ENCODE results near the gene ERC1. TPM values are rescaled to one million over a fixed set of nuclear protein-coding genes. Genes with fewer than 3 reads are reported as not detected.
A peak's percentile ranks its signal among the peaks of the same experiment; 100 is the strongest.
"Not testable (repeated sequence)": the region's sequence is repeated elsewhere in the genome, so short reads cannot be mapped to it uniquely, and the experiment has no call there.

The ERC1 gene
- total RNA-seq, 2 donors from 2014 or later: 53.2 to 53.4 TPM

DNA sequence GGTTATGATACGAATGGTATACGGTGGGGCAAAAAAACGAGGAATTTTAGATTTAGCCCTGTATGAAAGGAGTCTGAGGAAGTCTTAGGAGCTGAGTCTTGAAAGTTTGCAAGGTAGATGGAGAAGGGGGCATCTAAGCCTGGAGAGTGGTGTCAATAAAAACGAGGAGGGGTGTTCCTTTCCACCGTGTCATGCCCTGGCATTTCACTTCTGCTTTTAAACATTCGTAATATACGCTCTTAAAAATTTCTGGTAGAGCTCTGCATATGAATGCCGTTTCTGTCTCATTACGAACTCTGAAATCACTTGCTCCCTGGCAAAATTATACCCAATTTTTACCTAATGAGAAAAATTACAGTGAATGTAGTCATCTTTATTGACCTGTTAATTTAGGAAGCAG lies 170.2 kb downstream of the ERC1 start:
- ATAC-seq (no peak), DNase-seq (no peak)
- intact Hi-C loops (cut with DNase I): no loop called here

DNA sequence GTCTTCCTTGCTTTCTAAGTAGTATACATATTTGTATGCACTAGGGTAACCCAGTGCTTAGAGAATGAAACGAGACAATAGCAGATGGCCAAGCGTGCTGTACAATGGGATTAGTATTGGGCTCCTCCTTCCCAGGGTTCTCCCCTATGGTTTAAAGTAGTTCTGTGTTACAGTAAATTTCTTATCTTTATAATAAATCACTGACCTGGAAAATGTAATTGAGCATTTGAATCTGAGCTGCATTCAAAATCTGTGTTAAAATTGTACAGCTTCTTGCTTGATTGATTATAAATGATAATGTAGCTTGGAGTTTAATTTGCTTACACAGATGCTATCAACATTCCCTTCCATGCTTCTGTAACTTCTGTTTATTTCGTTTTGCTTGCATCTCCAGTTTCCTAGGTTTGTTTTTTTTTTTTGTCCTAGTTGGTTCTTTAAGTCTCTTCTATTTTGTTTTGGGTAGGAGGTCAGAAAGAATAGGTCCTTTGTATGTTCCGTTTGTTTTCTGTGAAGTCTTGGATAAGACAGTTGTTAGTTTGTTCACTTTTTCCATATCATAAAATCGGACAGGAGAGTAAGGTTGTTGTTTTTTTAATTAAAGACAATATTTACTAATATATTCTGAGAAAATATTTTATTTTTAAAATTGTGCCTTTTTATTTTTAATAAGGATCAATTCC lies 171.2 kb downstream of the ERC1 start:
- intact Hi-C loops (cut with DNase I): no loop called here
- DNase-seq (no peak), ATAC-seq (no peak)

DNA sequence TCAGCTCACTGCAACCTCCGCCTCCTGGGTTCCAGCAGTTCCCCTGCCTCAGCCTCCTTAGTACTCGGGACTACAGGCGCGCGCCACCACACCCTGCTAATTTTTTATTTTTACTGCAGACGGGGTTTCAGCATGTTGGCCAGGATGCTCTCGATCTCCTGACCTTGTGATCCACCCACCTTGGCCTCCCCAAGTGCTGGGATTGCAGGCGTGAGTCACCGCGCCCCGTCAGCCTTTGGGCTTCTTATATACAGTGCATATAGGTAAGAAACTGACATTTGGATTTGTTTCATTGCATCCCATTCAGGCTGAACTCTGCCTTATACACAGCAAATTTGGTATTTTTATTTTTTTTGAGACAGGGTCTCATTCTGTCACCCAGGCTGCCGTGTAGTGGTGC lies 176.8 kb downstream of the ERC1 start:
- no peak for DNase-seq
- no peak for ATAC-seq
- intact Hi-C loops (cut with DNase I): no loop called here

DNA sequence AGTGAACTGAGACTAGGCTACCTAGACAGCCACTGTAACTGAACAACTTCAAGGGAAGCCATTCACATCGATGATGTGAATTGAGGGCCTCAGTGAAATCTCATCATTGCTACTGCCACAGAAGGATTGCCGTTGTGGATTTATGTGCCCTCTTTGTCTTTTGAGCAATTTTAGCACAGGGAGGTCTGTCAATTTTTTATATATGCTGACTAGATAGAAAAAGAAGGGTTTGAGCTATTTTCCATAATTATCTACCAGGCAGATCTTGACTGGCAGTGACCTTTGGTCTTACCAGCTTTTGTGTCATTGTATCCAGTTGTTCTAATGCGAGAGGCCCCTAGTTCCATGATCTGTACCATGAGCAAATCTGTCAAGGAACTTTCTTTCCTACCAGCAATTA lies 179.4 kb downstream of the ERC1 start:
- no peak for ATAC-seq
- no peak for DNase-seq
- intact Hi-C loops (cut with DNase I): no loop called here

DNA sequence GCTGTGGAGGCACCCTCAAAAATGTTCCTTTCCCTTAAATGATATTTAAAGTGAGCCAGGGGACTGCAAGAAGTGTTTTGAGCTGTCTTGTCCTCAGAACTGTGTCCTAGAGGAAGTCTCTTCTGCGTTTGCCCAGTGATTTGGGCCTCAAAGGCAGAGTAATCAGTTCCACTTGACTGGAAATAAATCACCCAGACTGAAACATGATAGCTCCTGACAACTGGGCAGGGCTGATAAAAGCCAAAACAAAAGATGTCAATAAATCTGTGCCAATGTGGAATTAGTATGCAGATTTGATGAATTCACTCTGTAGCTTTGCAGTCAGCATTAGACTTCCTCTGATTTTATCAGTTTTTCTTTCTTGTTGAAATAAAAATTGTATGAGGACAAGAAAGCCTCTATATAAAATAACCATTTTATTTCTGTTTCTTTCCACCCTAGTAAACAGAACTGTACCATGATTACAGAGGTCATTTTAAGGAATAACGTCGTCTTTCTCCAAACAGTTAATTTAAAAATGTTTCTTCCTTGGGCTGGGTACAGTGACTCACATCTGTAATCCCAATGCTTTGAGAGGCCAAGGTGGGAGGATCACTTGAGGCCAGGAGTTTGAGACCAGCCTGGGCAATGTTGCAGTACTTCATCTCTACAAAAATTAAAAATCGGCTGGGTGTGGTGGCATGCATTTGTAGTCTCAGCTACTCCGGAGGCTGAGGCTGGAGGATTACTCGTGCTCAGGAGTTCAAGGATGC lies 180.8 kb downstream of the ERC1 start:
- ATAC-seq (peak in 1 of 2 donors; percentile 25), DNase-seq (no peak)

DNA sequence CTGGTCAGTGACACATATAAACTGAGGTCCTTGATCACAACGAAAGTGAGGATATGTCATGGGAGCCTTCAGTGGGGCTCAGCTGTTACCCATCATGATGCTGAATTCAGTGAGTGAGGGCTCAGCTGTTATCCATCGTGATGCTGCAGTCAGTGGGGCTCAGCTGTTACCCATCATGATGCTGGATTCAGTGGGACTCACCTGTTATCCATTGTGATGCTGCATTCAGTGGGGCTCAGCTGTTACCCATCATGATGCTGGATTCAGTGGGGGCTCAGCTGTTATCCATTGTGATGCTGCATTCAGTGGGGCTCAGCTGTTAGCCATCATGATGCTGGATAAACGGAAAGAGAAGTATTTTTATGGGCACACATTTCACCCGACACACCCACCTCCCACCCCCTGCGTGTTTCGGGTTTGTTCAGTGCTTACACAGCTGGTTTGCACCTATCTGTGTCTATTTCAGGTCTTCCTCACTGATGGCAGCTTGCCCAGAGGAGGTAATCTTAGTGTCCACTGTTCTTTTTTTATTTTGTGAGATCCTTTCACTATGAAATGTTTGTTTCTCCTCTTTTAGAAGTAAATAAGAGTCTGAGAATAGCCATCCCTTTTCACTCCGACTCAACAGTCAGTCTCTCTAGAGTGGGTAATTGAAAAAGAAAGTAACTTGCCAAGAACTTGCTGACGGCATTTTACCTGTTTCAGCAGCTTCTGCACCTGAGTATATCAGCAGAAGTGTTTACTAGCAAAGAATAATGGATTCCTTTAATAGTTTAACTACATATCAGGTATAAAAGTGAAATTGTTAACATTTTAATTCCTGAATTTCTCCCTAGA lies 183.0 kb downstream of the ERC1 start:
- intact Hi-C loops (cut with DNase I): no loop called here
- no peak for DNase-seq
- ATAC-seq: no peak

More for the DNA sequence above, 180.8 kb downstream of the ERC1 start:
- intact Hi-C loops (cut with DNase I): no loop called here

DNA sequence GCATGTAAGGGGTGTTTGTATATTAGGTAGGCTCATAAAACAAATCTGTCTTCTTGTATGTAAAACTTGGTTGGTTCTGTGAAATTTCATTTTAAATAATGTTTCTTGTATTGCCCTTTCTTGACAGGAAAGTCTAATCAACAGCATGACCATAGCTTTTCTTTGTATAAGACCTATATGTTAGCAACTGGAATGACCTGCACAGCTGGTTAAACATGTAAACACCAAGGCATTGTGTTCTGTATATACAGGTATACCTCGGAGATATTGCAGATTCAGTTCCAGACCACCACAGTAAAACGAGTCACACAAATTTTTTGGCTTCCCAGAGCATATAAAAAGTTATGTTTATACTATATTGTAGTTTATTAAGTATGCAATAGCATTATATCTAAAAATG lies 183.6 kb downstream of the ERC1 start:
- no peak for ATAC-seq
- DNase-seq: no peak
- intact Hi-C loops (cut with DNase I): no loop called here

DNA sequence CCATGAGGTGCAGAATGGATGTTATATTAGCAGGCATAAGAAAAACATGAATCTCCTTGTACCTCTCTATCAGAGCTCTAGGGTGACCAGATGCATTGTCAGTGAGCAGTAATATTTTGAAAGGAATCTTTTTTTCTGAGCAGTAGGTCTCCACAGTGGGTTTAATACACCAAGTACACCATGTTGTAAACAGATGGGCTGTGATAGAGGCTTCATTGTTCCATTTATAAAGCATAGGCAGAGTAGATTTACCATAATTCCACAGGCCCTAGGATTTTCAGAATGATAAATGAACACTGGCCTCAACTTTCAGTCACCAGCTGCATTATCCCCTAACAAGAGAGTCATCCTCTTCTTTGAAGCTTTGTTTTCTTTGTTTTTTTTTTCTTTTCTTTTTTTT lies 185.2 kb downstream of the ERC1 start:
- intact Hi-C loops (cut with DNase I): no loop called here
- ATAC-seq: no peak
- no peak for DNase-seq

DNA sequence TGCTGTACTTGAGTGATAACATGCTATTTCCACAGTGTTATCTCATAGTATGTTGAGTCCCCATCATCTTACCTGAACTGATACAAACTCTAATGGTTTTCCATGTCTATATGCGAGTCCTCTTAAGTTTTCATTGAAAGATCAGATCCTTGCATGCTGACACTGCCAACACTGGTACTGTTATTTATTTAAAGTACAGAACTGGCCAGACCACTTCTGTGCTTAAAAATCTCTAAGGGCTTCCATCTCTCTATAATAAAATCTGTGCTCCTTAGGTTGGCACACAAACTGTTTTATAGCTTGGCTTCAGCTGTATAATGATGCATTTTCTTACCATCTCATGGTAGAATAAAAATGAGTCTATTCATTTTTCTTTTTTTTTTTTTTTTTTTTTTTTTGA lies 188.1 kb downstream of the ERC1 start:
- ATAC-seq: no peak
- intact Hi-C loops (cut with DNase I): no loop called here
- no peak for DNase-seq

DNA sequence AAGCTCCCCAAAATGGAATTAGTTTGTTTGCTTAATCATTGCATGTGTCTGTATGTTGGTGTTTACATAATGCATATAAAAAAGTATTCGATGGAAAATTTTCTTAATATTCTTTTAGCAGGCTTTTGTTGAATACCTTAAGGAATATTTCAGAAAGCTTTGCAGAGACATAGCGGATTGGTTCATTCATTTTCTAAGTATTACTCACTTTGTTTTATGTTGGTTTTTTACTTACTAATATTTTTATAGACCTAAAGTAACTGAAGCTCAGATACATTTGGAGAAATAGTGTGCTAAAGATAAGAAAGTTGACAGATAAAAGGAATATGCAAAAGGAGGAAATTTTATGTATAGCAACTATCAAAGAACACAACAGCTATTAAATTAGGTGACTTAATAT lies 191.0 kb downstream of the ERC1 start:
- intact Hi-C loops (cut with DNase I): no loop called here
- DNase-seq (no peak), ATAC-seq (no peak)

DNA sequence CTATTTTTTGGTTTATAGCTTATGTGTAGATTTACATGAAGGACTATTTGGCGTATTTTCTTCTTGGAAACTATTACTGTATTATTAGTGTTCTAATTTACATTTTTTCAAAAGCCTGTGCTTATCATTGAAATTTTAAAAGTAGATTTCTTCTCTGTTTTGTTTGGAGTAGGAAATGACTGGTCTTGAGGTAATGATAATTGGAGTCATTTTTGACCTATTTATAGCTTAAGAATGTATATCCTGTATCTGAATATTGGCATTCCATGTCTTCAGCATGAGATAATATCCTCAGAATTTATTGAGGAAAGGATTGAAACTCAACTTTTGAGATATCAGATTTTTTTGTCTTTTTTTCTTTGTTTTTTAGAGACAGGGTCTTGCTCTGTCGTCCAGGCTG lies 193.4 kb downstream of the ERC1 start:
- DNase-seq (no peak), ATAC-seq (no peak)
- intact Hi-C loops (cut with DNase I): no loop called here

DNA sequence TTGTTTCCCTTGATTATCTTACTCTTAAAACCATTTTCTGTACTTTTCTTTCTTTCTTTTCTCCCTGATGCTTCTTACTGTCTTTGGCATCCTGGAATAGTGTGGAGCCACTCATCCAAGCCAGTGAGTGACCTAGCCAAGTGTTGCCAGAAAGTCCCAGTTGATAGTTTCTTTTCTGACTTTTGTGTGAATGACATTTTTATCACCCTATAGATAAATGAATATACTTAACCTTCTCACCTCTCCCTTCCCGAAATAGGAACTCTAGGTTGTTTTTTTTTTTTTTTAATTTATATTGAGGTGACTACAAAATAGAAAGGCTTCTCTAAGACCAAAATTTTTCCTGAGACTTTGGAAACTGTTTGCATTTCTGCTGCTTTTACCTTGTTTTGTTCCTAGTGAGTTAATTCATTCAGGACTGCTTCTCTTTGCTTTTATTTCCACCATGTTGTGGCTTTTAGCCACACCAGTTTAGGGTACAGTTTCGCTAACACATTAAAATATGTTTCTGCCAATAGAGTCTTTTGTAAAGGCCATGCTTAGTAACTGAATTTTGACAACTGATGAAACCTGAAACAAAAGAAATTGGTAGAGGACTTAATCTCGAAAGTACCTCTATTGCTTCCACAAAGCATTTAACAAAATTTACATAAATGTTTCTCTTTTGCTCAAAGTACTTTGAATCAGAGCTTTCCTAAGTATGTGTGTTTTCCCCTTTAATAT lies 194.6 kb downstream of the ERC1 start:
- no peak for ATAC-seq
- DNase-seq: no peak
- intact Hi-C loops (cut with DNase I): no loop called here

DNA sequence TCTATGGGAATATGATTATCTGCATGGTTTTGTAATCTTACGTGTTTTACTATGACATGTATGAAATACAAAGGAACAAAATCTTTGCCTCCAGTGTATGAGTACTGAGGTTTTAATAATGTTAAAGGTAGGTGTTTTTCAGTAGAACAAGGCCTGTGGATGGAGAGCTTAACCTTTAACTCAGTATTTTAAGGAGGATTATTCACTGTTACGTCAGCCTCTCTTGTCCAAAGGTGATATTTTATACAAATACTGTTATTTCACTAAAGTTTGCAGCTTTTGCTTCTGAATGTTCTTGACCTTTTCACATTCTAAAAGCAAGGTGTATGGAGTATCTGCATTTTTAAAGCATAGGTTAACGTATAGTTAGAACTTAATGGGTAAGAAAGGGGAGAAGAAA lies 195.3 kb downstream of the ERC1 start:
- ATAC-seq (no peak), DNase-seq (no peak)
- intact Hi-C loops (cut with DNase I): no loop called here

DNA sequence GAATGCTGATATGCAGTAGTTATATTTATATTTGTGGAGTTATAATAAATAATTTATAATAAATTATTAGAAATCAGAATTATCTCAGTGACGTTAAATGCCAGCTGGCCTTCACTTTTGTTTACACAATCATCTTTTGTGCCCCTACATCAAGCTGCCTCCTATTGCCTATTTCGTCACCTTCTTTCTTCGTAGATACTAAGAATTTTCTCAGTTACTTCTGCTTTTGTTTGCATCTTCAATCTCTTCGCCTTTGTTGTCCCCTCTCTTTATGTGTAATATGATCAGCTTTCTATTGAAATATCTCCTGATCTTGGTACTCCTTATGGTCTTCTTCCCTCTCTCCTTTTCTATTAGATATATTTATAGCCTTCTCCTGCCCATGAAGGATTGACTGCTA lies 197.0 kb downstream of the ERC1 start:
- DNase-seq: no peak
- ATAC-seq: no peak
- intact Hi-C loops (cut with DNase I): no loop called here

DNA sequence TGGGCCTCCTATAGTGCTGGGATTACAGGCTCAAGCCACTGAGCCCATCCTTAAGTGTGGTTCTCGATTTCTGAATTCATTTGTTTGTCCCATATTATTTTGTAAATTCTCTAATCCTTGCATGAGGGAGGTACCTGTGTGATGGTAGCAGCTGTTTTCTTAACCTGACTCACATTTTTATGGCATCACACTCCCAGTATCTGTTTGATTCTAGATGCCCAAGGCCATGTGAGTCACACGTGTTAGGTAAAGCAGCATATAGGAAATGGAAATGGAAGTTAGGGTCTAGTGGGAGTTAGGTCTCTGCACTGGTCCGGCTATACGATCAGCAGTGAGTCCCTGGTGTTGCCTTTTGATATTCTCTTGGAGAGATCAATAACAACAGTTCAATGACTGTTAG lies 198.1 kb downstream of the ERC1 start:
- no peak for ATAC-seq
- no peak for DNase-seq
- intact Hi-C loops (cut with DNase I): no loop called here

DNA sequence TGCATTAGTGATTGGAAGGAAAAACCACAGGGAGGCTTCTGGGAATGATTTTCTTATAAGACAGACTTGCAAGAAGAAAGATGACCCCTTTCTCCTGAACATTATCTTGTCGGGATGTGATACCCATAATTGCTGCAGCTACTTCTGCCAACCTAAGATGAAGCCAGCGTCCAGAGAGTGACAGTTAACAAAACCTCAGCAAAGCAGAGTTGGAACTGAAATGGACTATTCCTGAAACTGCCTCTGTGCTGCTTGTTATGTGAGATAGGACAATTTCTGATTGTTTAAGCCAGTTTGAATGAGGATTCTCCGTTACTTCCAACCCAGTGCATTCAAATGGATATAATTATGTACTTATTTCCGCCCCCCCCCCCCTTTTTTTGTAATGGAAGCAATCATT lies 204.5 kb downstream of the ERC1 start:
- ATAC-seq (no peak), DNase-seq (no peak)
- intact Hi-C loops (cut with DNase I): no loop called here

DNA sequence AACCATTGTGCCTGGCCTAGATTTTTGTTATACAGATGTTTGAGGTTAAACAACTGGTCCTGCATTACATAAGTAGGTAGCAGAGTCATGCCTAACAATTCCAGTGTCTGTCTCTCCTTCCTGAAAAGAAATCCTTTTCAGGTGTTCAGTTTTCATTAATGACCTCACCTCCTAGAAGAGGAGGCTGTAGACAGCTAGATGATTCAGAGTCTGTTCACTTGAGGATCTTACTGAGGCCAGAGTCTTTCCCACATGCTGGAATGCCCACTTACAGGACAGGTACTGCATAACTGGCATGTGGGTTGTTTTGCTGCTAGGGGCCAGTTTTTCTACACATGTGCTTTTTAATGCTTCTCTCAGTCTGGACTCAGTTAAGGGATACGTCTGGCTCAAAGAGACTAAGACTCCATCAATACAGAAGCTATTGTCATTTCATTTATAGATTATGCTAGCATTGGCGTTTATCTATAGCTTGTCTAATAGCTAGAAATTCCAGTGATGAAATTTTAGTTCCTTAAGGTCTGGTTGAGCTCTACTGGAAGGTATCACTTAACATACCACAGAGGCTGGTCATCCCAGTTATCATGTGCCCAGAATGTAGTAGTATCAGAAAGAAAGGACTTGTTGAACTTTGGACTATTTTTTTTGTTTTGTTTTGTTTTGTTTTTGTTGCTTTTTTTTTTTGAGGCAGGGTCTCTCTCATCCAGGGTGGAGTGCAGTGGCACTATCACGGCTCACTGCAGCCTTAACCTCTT lies 206.4 kb downstream of the ERC1 start:
- no peak for ATAC-seq
- no peak for DNase-seq
- intact Hi-C loops (cut with DNase I): no loop called here

DNA sequence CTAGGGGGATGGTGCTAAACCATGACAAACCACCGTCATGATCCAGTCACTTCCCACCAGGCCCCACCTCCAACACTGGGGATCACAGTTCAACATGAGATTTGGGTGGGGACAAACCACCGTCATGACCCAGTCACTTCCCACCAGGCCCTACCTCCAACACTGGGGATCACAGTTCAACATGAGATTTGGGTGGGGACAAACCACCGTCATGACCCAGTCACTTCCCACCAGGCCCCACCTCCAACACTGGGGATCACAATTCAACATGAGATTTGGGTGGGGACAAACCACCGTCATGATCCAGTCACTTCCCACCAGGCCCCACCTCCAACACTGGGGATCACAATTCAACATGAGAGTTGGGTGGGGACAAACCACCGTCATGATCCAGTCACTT lies 207.8 kb downstream of the ERC1 start:
- ATAC-seq; intact Hi-C loops (cut with DNase I); DNase-seq: not testable (repeated sequence)

DNA sequence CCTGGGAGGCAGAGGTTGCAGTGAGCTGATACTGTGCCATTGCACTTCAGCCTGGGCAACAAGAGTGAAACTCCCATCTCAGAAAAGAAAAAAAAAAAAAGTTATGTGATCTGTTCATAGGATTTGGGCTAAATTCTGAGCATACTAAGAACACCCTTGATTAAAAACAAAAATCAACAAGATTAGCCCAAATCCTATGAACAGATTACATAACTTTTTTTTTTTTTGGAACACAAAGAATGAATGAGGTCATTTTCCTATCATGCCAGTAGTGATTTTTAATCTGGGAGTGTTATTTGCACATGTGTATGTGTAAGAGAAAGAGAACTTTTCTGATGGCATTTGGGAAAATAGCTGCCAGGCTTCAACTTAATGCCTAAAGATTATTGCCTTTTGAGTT lies 208.7 kb downstream of the ERC1 start:
- DNase-seq: no peak
- ATAC-seq: no peak
- intact Hi-C loops (cut with DNase I): no loop called here
